Measurements from ENCODE around the gene LRMDA.

Gene LRMDA

DNA sequence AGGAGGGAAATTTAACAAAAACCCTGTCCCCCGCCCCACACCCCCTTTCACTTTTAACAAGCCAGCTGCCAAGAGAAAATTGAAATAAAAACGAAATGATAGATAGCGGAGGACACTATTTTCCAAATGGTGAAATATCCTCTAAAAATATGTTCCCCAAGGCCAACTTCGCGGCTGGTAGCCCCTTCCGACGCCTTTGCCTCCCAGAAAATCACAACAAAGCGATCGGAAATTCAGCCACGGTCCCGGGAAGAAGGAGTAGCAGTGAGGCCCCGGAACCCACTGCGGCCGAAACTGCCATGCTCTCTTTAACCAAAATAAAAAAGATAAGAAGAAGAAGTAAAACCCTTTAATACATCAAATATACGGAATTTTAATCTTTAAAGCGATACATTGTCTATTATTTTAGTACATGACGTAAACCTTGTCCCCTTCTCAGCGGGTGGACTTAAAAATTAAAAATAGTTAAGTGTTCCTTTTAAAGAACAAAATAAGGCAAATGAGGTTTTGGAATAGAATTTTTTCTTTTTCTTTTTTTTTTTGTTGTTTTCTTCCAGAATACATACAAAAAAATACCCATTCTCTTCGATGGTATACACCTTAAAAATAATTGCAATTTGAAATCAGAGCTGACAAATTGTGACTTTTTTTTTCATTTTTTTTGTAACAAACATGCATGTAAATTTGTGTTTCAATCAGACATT lies 33.8 kb upstream of the LRMDA start:
- Histone ChIP-seq H3K36me3 (ENCODE audit: control insufficient read depth in 2 of 2, insufficient read depth in 1 of 2, low read length in 2 of 2) (peaks cover 0 to 46% of the 10 kb centered on the region in 2 experiments; a peak in 2 of 3 replicates), H3K27ac (ENCODE audit: extremely low read depth, low read depth, low read length) (peak overlapping the region; percentile 100; the same call in 1 of the 2 replicates), H3K4me3 (ENCODE audit: low read depth, low read length) (no peak overlapping the region), H3K4me1 (ENCODE audit: control insufficient read depth, insufficient read depth, low read length) (no peaks in the 10 kb centered on the region; the same call in 1 of the 2 replicates), H3K9me3 (ENCODE audit: control insufficient read depth, insufficient read depth, low read depth, low read length) (no peaks in the 10 kb centered on the region)
- ChIA-PET POLR2A (no interaction called here), CTCF (interaction anchor here (0.7 to 1.0 kb wide), 4 partner anchors 22 to 512 kb away, joined by 3 read pairs; no protein-coding TSS in a partner anchor)
- no peak for TF ChIP-seq ZNF701 (tag by site-specific recombination; IDR thresholded peaks at IDR 0.05)
- TF ChIP-seq IKZF3 (tag by site-specific recombination; IDR thresholded peaks at IDR 0.05): peak; percentile 25; the same call in 1 of the 2 replicates

GRCh38 chr10:75398200-75398691 lies 33.2 kb upstream of the LRMDA start:
- Histone ChIP-seq H3K9me3 (ENCODE audit: control insufficient read depth, insufficient read depth, low read depth, low read length) (no peaks in the 10 kb centered on the region), H3K27ac (ENCODE audit: extremely low read depth, low read depth, low read length) (peak overlapping the region; percentile 100), H3K4me1 (ENCODE audit: control insufficient read depth, insufficient read depth, low read length) (no peaks in the 10 kb centered on the region; the same call in 1 of the 2 replicates), H3K4me3 (ENCODE audit: low read depth, low read length) (no peak overlapping the region), H3K36me3 (ENCODE audit: control insufficient read depth in 2 of 2, insufficient read depth in 1 of 2, low read length in 2 of 2) (peaks cover 0 to 46% of the 10 kb centered on the region in 2 experiments; a peak in 2 of 3 replicates)
- TF ChIP-seq, protein P1, sequence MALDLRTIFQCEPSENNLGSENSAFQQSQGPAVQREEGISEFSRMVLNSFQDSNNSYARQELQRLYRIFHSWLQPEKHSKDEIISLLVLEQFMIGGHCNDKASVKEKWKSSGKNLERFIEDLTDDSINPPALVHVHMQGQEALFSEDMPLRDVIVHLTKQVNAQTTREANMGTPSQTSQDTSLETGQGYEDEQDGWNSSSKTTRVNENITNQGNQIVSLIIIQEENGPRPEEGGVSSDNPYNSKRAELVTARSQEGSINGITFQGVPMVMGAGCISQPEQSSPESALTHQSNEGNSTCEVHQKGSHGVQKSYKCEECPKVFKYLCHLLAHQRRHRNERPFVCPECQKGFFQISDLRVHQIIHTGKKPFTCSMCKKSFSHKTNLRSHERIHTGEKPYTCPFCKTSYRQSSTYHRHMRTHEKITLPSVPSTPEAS (tag by site-specific recombination; IDR thresholded peaks at IDR 0.05): no peak
- TF ChIP-seq ZNF202 (tag by site-specific recombination; IDR thresholded peaks at IDR 0.05; ENCODE audit: borderline replicate concordance) (peak; percentile 97), ZNF658 (tag by site-specific recombination; IDR thresholded peaks at IDR 0.05) (no peak), ZNF692 (tag by site-specific recombination; IDR thresholded peaks at IDR 0.05) (no peak)
- CTCF ChIA-PET: interaction anchor here (0.6 to 1.8 kb wide), 5 partner anchors 22 to 1587 kb away, joined by 3 to 4 read pairs (median 3); no protein-coding TSS in a partner anchor
- POLR2A ChIA-PET: no interaction called here

- peaks cover 0 to 46% of the 10 kb centered on the region in 2 experiments; a peak in 2 of 3 replicates for H3K36me3 ChIP-seq (ENCODE audit: control insufficient read depth in 2 of 2, insufficient read depth in 1 of 2, low read length in 2 of 2)
- ChIA-PET CTCF (interaction anchor here (0.5 to 1.8 kb wide), 8 partner anchors 42 to 1586 kb away, joined by 3 to 6 read pairs (median 3); no protein-coding TSS in a partner anchor), POLR2A (interaction anchor here (1.1 kb wide), 1 partner anchor 19 kb away, joined by 3 read pairs; no protein-coding TSS in a partner anchor)
- no peaks in the 10 kb centered on the region; the same call in 1 of the 2 replicates for H3K4me1 ChIP-seq (ENCODE audit: control insufficient read depth, insufficient read depth, low read length)
- H3K4me3 ChIP-seq (ENCODE audit: low read depth, low read length): peak overlapping the region; percentile 69
- peak overlapping the region; percentile 100 for H3K27ac ChIP-seq (ENCODE audit: extremely low read depth, low read depth, low read length)
- TF ChIP-seq ZSCAN18 (tag by site-specific recombination; IDR thresholded peaks at IDR 0.05) (no peak), ZNF707 (tag by site-specific recombination; IDR thresholded peaks at IDR 0.05) (no peak), ZNF157 (tag by site-specific recombination; IDR thresholded peaks at IDR 0.05) (0 out of 2 replicates have a peak, but pooled peaks have one; percentile 33), ZNF202 (tag by site-specific recombination; IDR thresholded peaks at IDR 0.05; ENCODE audit: borderline replicate concordance) (peak; percentile 74), ZNF239 (tag by site-specific recombination; IDR thresholded peaks at IDR 0.05) (no peak), ZNF19 (tag by site-specific recombination; IDR thresholded peaks at IDR 0.05; ENCODE audit: low read depth) (no peak), ZNF530 (tag by site-specific recombination; IDR thresholded peaks at IDR 0.05; ENCODE audit: low read depth) (no peak), ZBTB11 (tag by site-specific recombination; conservative IDR thresholded peaks at IDR 0.05; ENCODE audit: low read depth) (no peak), ZNF423 (tag by site-specific recombination; IDR thresholded peaks at IDR 0.05) (no peak)
- H3K9me3 ChIP-seq (ENCODE audit: control insufficient read depth, insufficient read depth, low read depth, low read length): no peaks in the 10 kb centered on the region
Observed at GRCh38 chr10:75398692-75399460, 32.5 kb upstream of the LRMDA start.
